HepG2 (cell line): ENCODE data around the gene A1CF. TPM values are rescaled to one million over a fixed set of nuclear protein-coding genes. Genes with fewer than 3 reads are reported as not detected.
A peak's percentile ranks its signal among the peaks of the same experiment; 100 is the strongest.

Experiments used
- ATAC-seq: fragments of 200-7000 bp; cut with Tn5 transposase; 3 replicates; pipeline ENCODE4 v1.9.1; 2020; ENCODE audit warnings: mild to moderate bottlenecking, moderate library complexity
- BruUV-seq: library from RNA; stranded (reverse); fragments of 400-500 nt; replicated peaks from 2 replicates; lab custom pipeline; 2021; lab: Mats Ljungman, UMichigan
- CTCF ChIA-PET: fragments of 300-600 bp; formaldehyde crosslinking; extraction: SDS; loops from one replicate; lab custom pipeline; 2021; ENCODE audit warnings: low total read pairs, inconsistent platforms, low intra/inter-chr PET ratio; lab: Yijun Ruan, JAX
- POLR2A ChIA-PET: fragments of 350-600 bp; sonication (Branson Sonifier 250); formaldehyde crosslinking; loops from one replicate; lab custom pipeline; 2020; ENCODE audit warnings: antibody characterized with exemption, inconsistent platforms; lab: Yijun Ruan, JAX
- DNase-seq: peaks from one replicate; pipeline ENCODE4 v3.0.0-alpha.2; 2015; ENCODE audit warnings: low spot score
- FAIRE-seq: peaks from 3 replicates; lab custom pipeline; 2011; peaks lifted over from hg19 to GRCh38; lab: Jason Lieb, UNC
- H2AFZ ChIP-seq: one replicate; pipeline ENCODE4 v1.6.1; 2011; ENCODE audit warnings: low read length, inconsistent platforms
- H3K27ac ChIP-seq: fragments of 300-600 bp; 3 replicates; pipeline ENCODE4 v1.8.0; 2011; ENCODE audit warnings: mixed run types, mild to moderate bottlenecking, mixed read lengths, low read length, inconsistent platforms; ENCODE audit not compliant: insufficient read depth; ENCODE audit errors: extremely low read length
- H3K27me3 ChIP-seq, 2 experiments: fragments of 200-600 bp in 1 of 2; 2 replicates in 1 of 2; 3 replicates in 1 of 2; pipeline versions ENCODE4 v1.6.0 to v1.8.0; 2011; ENCODE audit warnings: low read length in 2 of 2, mild to moderate bottlenecking in 2 of 2, moderate library complexity in 2 of 2, inconsistent platforms in 1 of 2; ENCODE audit not compliant: insufficient read depth in 2 of 2, control insufficient read depth in 1 of 2
- H3K36me3 ChIP-seq, 2 experiments: fragments of 200-600 bp in 1 of 2; replicated peaks in 1 of 2; 2 replicates in 1 of 2; 3 replicates in 1 of 2; pipeline versions ENCODE4 v1.5.1 to v1.8.0; 2011; ENCODE audit warnings: low read length in 2 of 2, inconsistent platforms in 1 of 2; ENCODE audit not compliant: insufficient read depth in 2 of 2, control insufficient read depth in 1 of 2
- H3K4me1 ChIP-seq: 2 replicates; pipeline ENCODE4 v1.5.1; 2012; ENCODE audit warnings: low read length, inconsistent platforms; ENCODE audit not compliant: insufficient read depth
- H3K4me2 ChIP-seq: 2 replicates; pipeline ENCODE4 v1.6.0; 2011; ENCODE audit warnings: low read depth, low read length, inconsistent platforms
- H3K4me3 ChIP-seq, 3 experiments: fragments of 200-600 bp in 1 of 3; sonication (generic), shearing (Covaris generic) in 1 of 3; replicated peaks in 1 of 3; 2 replicates each; pipeline ENCODE4 v1.5.1; 2011 to 2016; ENCODE audit warnings: low read length in 3 of 3, inconsistent platforms in 2 of 3, low read depth in 2 of 3, mild to moderate bottlenecking in 2 of 3, control low read depth in 1 of 3, mixed read lengths in 1 of 3; ENCODE audit not compliant: insufficient read depth in 1 of 3
- H3K79me2 ChIP-seq: one replicate; pipeline ENCODE4 v1.6.1; 2011; ENCODE audit warnings: low read length, inconsistent platforms; ENCODE audit not compliant: insufficient read depth
- H3K9ac ChIP-seq: 2 replicates; pipeline ENCODE4 v1.6.0; 2011; ENCODE audit warnings: mild to moderate bottlenecking, low read depth, low read length, inconsistent platforms; ENCODE audit not compliant: insufficient read depth
- H3K9me3 ChIP-seq: 2 replicates; pipeline ENCODE4 v1.5.1; 2012; ENCODE audit warnings: mild to moderate bottlenecking, low read length
- H4K20me1 ChIP-seq: 2 replicates; pipeline ENCODE4 v1.6.0; 2011; ENCODE audit warnings: inconsistent platforms, mild to moderate bottlenecking, low read length, moderate library complexity; ENCODE audit not compliant: insufficient read depth
- ARID3A ChIP-seq: IDR thresholded peaks from 2 replicates; pipeline ENCODE4 v1.6.1; 2012; ENCODE audit warnings: low read depth, low read length, improper control_type of control experiment
- ARNTL ChIP-seq: sonication (generic); formaldehyde crosslinking; IDR thresholded peaks from 2 replicates; pipeline ENCODE4 v1.4.0; 2020; ENCODE audit warnings: mild to moderate bottlenecking, missing genetic modification reagents
- ASH2L ChIP-seq: fragments of 300-600, 200-600 bp; sonication (generic); IDR thresholded peaks from 2 replicates; pipeline ENCODE4 v1.7.0; 2017; ENCODE audit warnings: low read depth, mild to moderate bottlenecking, moderate library complexity, mixed read lengths, low read length; ENCODE audit not compliant: insufficient read length
- CREM ChIP-seq, 2 experiments: sonication (generic) in 1 of 2; formaldehyde crosslinking in 1 of 2; IDR thresholded peaks; 2 replicates each; pipeline versions ENCODE4 v1.4.0 to v1.6.1; 2016 to 2020; ENCODE audit warnings: antibody characterized with exemption in 1 of 2, mild to moderate bottlenecking in 1 of 2, missing genetic modification reagents in 1 of 2
- JDP2 ChIP-seq: sonication (generic); formaldehyde crosslinking; IDR thresholded peaks from 2 replicates; pipeline ENCODE4 v1.8.1; 2022; ENCODE audit warnings: missing genetic modification reagents, borderline replicate concordance
- JUN ChIP-seq: sonication (generic); formaldehyde crosslinking; IDR thresholded peaks from 2 replicates; pipeline ENCODE4 v1.4.0; 2020; ENCODE audit warnings: mild to moderate bottlenecking, missing genetic modification reagents
- KMT2A ChIP-seq: sonication (generic); formaldehyde crosslinking; IDR thresholded peaks from 2 replicates; pipeline ENCODE4 v1.4.0; 2020; ENCODE audit warnings: missing genetic modification reagents
- LBX2 ChIP-seq: sonication (generic); formaldehyde crosslinking; IDR thresholded peaks from 2 replicates; pipeline ENCODE4 v1.5.0; 2020; ENCODE audit warnings: missing genetic modification reagents, mild to moderate bottlenecking, borderline replicate concordance
- POLR2A ChIP-seq, 2 experiments: IDR thresholded peaks; 2 replicates each; pipeline ENCODE4 v1.6.1; 2011; ENCODE audit warnings: low read depth in 2 of 2, low read length in 2 of 2, mild to moderate bottlenecking in 1 of 2, moderate library complexity in 1 of 2; ENCODE audit not compliant: insufficient read depth in 1 of 2
- RXRB ChIP-seq: IDR thresholded peaks from 2 replicates; pipeline ENCODE4 v1.6.1; 2016; ENCODE audit warnings: borderline replicate concordance, missing genetic modification reagents, missing compliant biosample characterization
- SAP130 ChIP-seq: IDR thresholded peaks from 2 replicates; pipeline ENCODE4 v1.6.1; 2016; ENCODE audit warnings: low read depth
- TBL1XR1 ChIP-seq: fragments of 150-350 bp; IDR thresholded peaks from 2 replicates; pipeline ENCODE4 v1.6.1; 2014; ENCODE audit warnings: borderline replicate concordance, low read length; ENCODE audit not compliant: partially characterized antibody
- THAP7 ChIP-seq: sonication (generic); formaldehyde crosslinking; IDR thresholded peaks from 2 replicates; pipeline ENCODE4 v1.8.1; 2023; ENCODE audit warnings: mild to moderate bottlenecking, missing genetic modification reagents
- ZNF24 ChIP-seq: fragments of 450-650 bp; IDR thresholded peaks from 2 replicates; pipeline ENCODE4 v1.6.1; 2017; ENCODE audit warnings: antibody characterized with exemption, mild to moderate bottlenecking
- ZNF337 ChIP-seq: sonication (generic); formaldehyde crosslinking; IDR thresholded peaks from 2 replicates; pipeline ENCODE4 v1.5.1; 2020; ENCODE audit warnings: missing genetic modification reagents, low read depth, mild to moderate bottlenecking, borderline replicate concordance
- ZNF383 ChIP-seq: sonication (generic); formaldehyde crosslinking; IDR thresholded peaks from 2 replicates; pipeline ENCODE4 v1.4.0; 2020; ENCODE audit warnings: missing genetic modification reagents, mild to moderate bottlenecking, borderline replicate concordance
- ZNF503 ChIP-seq: sonication (generic); formaldehyde crosslinking; IDR thresholded peaks from 2 replicates; pipeline ENCODE4 v1.4.0; 2020; ENCODE audit warnings: missing genetic modification reagents
- ZNF704 ChIP-seq: sonication (generic); formaldehyde crosslinking; IDR thresholded peaks from 2 replicates; pipeline ENCODE4 v1.8.1; 2023; ENCODE audit warnings: mild to moderate bottlenecking, inconsistent platforms, moderate library complexity, missing genetic modification reagents, borderline replicate concordance
- WGBS: methylation state at CpG from one replicate; pipeline ENCODE4 v1.1.6; 2017; ENCODE audit warnings: low lambda C conversion rate; 5-methylcytosine and 5-hydroxymethylcytosine counted together
- in situ Hi-C: cut with HindIII; loops from 2 replicates; pipeline ENCODE4 v1.10.0; 2017; ENCODE audit warnings: low pct_unique_long_range_greater_than_20kb; ENCODE audit not compliant: extremely low pct_ligation_motif_present
- intact Hi-C: fragments of 100-400 bp; cut with micrococcal nuclease; formaldehyde crosslinking; loops from one replicate; pipeline ENCODE4 v1.10.0; 2022; ENCODE audit not compliant: unreplicated experiment
- polyA plus RNA-seq, 8 experiments: library from polyadenylated mRNA; depleted of rRNA in 3 of 8; stranded (reverse) in 7 of 8; unstranded in 1 of 8; fragments of >200 nt; fragmentation: Illumina TruSeq in 4 of 8; extraction: Trizol in 4 of 8; gene quantifications; 2 replicates each; pipeline versions ENCODE4 v1.2.1 to v1.2.3, GENCODE V29; 2011 to 2016; ENCODE audit warnings: low read depth in 4 of 8, missing spikeins in 1 of 8, mixed read lengths in 1 of 8; ENCODE audit not compliant: insufficient read depth in 1 of 8
- total RNA-seq, 5 experiments: library from RNA; depleted of rRNA; stranded (reverse); fragments of >200 nt; fragmentation: Illumina TruSeq; extraction: Trizol; gene quantifications; 2 replicates each; pipeline ENCODE4 v1.2.3, GENCODE V29; 2016; ENCODE audit warnings: low read depth in 1 of 5

A1CF gene
- total and polyA plus RNA-seq, 2 of the 13 experiments (the other 11 are each of a cell fraction or from before 2014, with no cell fraction given): 56.1 to 58.1 TPM

GRCh38 chr10:50883629-50884028, 1.8 kb downstream of the A1CF start:
- peak; percentile 70 for ATAC-seq
- in situ Hi-C loops: no loop called here
- WGBS: 0% methylated on average over 5 of the region's 5 CpGs
- DNase-seq: peak; percentile 63
- no peak for FAIRE-seq
- Histone ChIP-seq H3K27ac (peak overlapping the region; percentile 95), H3K36me3 (peaks cover 2 to 19% of the 10 kb centered on the region in 2 experiments; a peak in 2 of 5 replicates), H3K4me2 (peak overlapping the region; percentile 71), H3K4me3 (peak overlapping the region; percentile 74 to 85 (median 81)), H2AFZ (no peak overlapping the region), H3K9ac (peak overlapping the region; percentile 91), H3K9me3 (no peaks in the 10 kb centered on the region), H3K4me1 (peaks cover 61% of the 10 kb centered on the region), H4K20me1 (peaks cover 3% of the 10 kb centered on the region; the same call in 1 of the 2 replicates), H3K27me3 (no peaks in the 10 kb centered on the region), H3K79me2 (peaks cover 68% of the 10 kb centered on the region)
- no TSS peak for BruUV-seq
- POLR2A ChIA-PET: no interaction called here
- CTCF ChIA-PET: no interaction called here
- intact Hi-C loops: loop anchor here (2.0 kb wide), 2 partner anchors 15 to 75 kb away; no protein-coding TSS in a partner anchor
- TF ChIP-seq KMT2A (CRISPR knock-in tag): peak; percentile 57; the same call in 1 of the 2 replicates
- TF ChIP-seq ZNF337 (CRISPR knock-in tag): no peak
- TF ChIP-seq POLR2A (IDR thresholded peaks at IDR 0.05; ENCODE audit: insufficient read depth in 1 of 2, low read depth in 2 of 2, low read length in 2 of 2): peak in 1 of 2 experiments; percentile 57; a peak in 2 of 4 replicates
- TF ChIP-seq ZNF24: no peak
- no peak for TF ChIP-seq THAP7
- no peak for TF ChIP-seq ZNF383 (CRISPR knock-in tag)
- peak; percentile 75 for TF ChIP-seq SAP130 (CRISPR knock-in tag)
- no peak for TF ChIP-seq RXRB (CRISPR knock-in tag)
- 0 out of 2 replicates have a peak, but pooled peaks have one; percentile 4 for TF ChIP-seq CREM (IDR thresholded peaks at IDR 0.05)
- TF ChIP-seq CREM (CRISPR knock-in tag; IDR thresholded peaks at IDR 0.05): no peak
- TF ChIP-seq TBL1XR1: no peak
- no peak for TF ChIP-seq ZNF503 (CRISPR knock-in tag)
- TF ChIP-seq JDP2 (CRISPR knock-in tag): no peak
- no peak for TF ChIP-seq JUN (CRISPR knock-in tag)
- TF ChIP-seq ARNTL: no peak
- peak; percentile 16 for TF ChIP-seq ASH2L
- TF ChIP-seq ARID3A: 0 out of 2 replicates have a peak, but pooled peaks have one; percentile 2
- TF ChIP-seq ZNF704 (CRISPR knock-in tag): no peak
- no peak for TF ChIP-seq LBX2 (CRISPR knock-in tag)
